Neural progenitor cell (in vitro differentiated cells): ENCODE measurements around the gene FSTL4.

ENCODE experiments used
- EZH2phosphoT487 ChIP-seq: fragments of 200-600 bp; sonication (generic); IDR thresholded peaks from 2 replicates; pipeline ENCODE4 v1.6.1; 2017; ENCODE audit warnings: antibody characterized with exemption
- TF ChIP-seq, protein P1 (sequence below): fragments of 200-600 bp; sonication (generic); IDR thresholded peaks from 2 replicates; pipeline ENCODE4 v1.5.1; 2017; ENCODE audit warnings: antibody characterized with exemption, mild to moderate bottlenecking

DNA sequence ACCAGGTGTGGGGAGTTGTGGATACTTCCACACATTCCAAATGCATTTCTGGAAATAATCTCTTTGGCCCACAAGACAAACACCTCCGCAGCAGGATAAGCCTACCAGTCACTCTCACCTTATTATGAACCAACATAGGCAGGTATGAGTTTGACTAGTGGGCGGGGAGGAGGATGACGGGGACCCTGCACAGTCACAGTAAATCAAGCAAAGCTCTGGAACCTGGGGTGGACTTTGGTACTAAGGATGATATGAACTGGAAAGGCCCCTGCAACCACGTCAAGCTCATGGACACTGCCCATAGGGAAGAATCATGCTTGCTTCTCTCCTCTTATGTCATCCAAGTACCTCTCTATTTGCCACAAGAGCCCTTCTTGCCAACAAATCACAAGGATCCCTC, 301.2 kb downstream of the FSTL4 start:
- TF ChIP-seq, protein P1, sequence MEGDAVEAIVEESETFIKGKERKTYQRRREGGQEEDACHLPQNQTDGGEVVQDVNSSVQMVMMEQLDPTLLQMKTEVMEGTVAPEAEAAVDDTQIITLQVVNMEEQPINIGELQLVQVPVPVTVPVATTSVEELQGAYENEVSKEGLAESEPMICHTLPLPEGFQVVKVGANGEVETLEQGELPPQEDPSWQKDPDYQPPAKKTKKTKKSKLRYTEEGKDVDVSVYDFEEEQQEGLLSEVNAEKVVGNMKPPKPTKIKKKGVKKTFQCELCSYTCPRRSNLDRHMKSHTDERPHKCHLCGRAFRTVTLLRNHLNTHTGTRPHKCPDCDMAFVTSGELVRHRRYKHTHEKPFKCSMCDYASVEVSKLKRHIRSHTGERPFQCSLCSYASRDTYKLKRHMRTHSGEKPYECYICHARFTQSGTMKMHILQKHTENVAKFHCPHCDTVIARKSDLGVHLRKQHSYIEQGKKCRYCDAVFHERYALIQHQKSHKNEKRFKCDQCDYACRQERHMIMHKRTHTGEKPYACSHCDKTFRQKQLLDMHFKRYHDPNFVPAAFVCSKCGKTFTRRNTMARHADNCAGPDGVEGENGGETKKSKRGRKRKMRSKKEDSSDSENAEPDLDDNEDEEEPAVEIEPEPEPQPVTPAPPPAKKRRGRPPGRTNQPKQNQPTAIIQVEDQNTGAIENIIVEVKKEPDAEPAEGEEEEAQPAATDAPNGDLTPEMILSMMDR: no peak
- no peak for TF ChIP-seq EZH2phosphoT487
